ENCODE results near the gene DLGAP1. TPM values are rescaled to one million over a fixed set of nuclear protein-coding genes. Genes with fewer than 3 reads are reported as not detected.

DLGAP1 gene
- polyA plus RNA-seq, 1 of the 3 experiments (the other 2 are of a cell fraction): not detected

GRCh38 chr18:3713708-3714107, 741.4 kb downstream of the DLGAP1 start (continued):
- TF ChIP-seq IRF3 (IDR thresholded peaks at IDR 0.05; ENCODE audit: low read depth, low read length) (no peak), MEF2A (IDR thresholded peaks at IDR 0.05; ENCODE audit: borderline replicate concordance, low read depth) (no peak), PBX3 (IDR thresholded peaks at IDR 0.05) (no peak), TCF12 (IDR thresholded peaks at IDR 0.05) (no peak), FOXJ3 (CRISPR knock-in tag; IDR thresholded peaks at IDR 0.05) (no peak), NRF1 (IDR thresholded peaks at IDR 0.05; ENCODE audit: low read depth, low read length) (no peak), MAX (IDR thresholded peaks at IDR 0.05; ENCODE audit: low read depth) (no peak), RFX5 (IDR thresholded peaks at IDR 0.05; ENCODE audit: low read length) (no peak), FOXM1 (IDR thresholded peaks at IDR 0.05; ENCODE audit: low read depth) (no peak), RCOR1 (IDR thresholded peaks at IDR 0.05; ENCODE audit: low read length) (no peak)

- Histone ChIP-seq H2AFZ (ENCODE audit: low read depth) (no peak overlapping the region), H4K20me1 (ENCODE audit: insufficient read depth) (no peaks in the 10 kb centered on the region), H3K9me3 (no peaks in the 10 kb centered on the region), H3K9me2 (no peaks in the 10 kb centered on the region), H3K36me3 (replicated peaks in 1 of 2; ENCODE audit: control insufficient read depth in 1 of 2, insufficient read depth in 2 of 2, low read length in 1 of 2) (no peaks in the 10 kb centered on the region), H3K4me3 (ENCODE audit: low read depth in 2 of 2, low read length in 1 of 2) (no peak overlapping the region), H3F3A (replicated peaks; ENCODE audit: insufficient read depth) (no peaks in the 10 kb centered on the region), H3K27me3 (ENCODE audit: insufficient read depth) (peaks cover 14% of the 10 kb centered on the region; the same call in 1 of the 2 replicates), H3K9ac (no peak overlapping the region), H3K4me1 (ENCODE audit: control insufficient read depth in 1 of 2, insufficient read depth in 2 of 2, low read depth in 1 of 2, low read length in 1 of 2) (peaks cover 4 to 5% of the 10 kb centered on the region in 2 experiments; a peak in 2 of 4 replicates), H3K4me2 (no peak overlapping the region), H3K79me2 (ENCODE audit: insufficient read depth) (no peaks in the 10 kb centered on the region), H3K27ac (ENCODE audit: low read depth in 2 of 2, low read length in 1 of 2) (no peak overlapping the region)
- 79% methylated on average over 4 of the region's 4 CpGs for WGBS (ENCODE audit: low lambda C conversion rate)
- TF ChIP-seq JUND (IDR thresholded peaks at IDR 0.05) (no peak), MXI1 (IDR thresholded peaks at IDR 0.05; ENCODE audit: low read depth, low read length) (no peak), CTCF (IDR thresholded peaks at IDR 0.05) (no peak), SIN3A (IDR thresholded peaks at IDR 0.05; ENCODE audit: borderline replicate concordance, low read depth, low read length) (no peak), RXRA (IDR thresholded peaks at IDR 0.05; ENCODE audit: borderline replicate concordance, low read depth) (no peak), REST (IDR thresholded peaks at IDR 0.05; ENCODE audit: low read depth, low read length) (no peak)
- ChIA-PET POLR2A (no interaction called here), CTCF (interaction anchor here (1.4 kb wide), 1 partner anchor 9 kb away, joined by 5 read pairs; no protein-coding TSS in a partner anchor)
- DNase-seq: no peak
Measured at GRCh38 chr18:3713166-3713565, 741.9 kb downstream of the DLGAP1 start.
